ENCODE measurements around the gene PRAMEF10.
"Not testable (repeated sequence)": the region's sequence is repeated elsewhere in the genome, so short reads cannot be mapped to it uniquely, and the experiment has no call there.

DNA sequence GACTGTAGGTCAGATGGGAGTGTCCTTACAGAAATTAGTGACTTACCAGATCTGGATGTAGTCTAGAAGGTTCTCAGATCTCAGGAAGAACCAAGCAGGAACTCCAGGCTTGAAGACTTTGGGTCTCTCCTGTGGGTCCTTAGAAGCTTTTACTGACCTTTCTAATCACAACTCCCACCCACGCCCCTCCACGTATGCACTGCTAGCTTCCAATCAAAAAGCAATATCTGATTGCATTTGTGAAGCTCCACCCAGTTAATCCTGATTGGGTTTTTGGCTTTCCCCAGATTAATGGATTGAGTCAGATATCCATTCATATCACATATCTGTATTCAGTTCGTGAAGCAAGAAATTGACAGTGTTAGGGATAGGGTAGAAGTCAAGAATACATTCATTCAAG, 12.0 kb downstream of the PRAMEF10 start, which contains the start of gene PRAMEF4:
- TF ChIP-seq POLR2AphosphoS5 (IDR thresholded peaks at IDR 0.05) = not testable (repeated sequence)
- TF ChIP-seq, protein P1, sequence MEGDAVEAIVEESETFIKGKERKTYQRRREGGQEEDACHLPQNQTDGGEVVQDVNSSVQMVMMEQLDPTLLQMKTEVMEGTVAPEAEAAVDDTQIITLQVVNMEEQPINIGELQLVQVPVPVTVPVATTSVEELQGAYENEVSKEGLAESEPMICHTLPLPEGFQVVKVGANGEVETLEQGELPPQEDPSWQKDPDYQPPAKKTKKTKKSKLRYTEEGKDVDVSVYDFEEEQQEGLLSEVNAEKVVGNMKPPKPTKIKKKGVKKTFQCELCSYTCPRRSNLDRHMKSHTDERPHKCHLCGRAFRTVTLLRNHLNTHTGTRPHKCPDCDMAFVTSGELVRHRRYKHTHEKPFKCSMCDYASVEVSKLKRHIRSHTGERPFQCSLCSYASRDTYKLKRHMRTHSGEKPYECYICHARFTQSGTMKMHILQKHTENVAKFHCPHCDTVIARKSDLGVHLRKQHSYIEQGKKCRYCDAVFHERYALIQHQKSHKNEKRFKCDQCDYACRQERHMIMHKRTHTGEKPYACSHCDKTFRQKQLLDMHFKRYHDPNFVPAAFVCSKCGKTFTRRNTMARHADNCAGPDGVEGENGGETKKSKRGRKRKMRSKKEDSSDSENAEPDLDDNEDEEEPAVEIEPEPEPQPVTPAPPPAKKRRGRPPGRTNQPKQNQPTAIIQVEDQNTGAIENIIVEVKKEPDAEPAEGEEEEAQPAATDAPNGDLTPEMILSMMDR (IDR thresholded peaks at IDR 0.05) = not testable (repeated sequence)

Measured in breast epithelium (tissue), 3 donors.